Adipose tissue (tissue), 3 donors: ENCODE results near the gene C11orf58. TPM values are rescaled to one million over a fixed set of nuclear protein-coding genes. Genes with fewer than 3 reads are reported as not detected.

Experiments
- H3K27ac ChIP-seq: one replicate; pipeline ENCODE4 v1.5.1; 2013; ENCODE audit warnings: low read depth, low read length
- WGBS, 3 donors: extraction: QIAGEN DNeasy Blood & Tissue Kit; methylation state at CpG; one replicate each; pipeline ENCODE4 v1.1.7; 2013; 5-methylcytosine and 5-hydroxymethylcytosine counted together
- polyA plus RNA-seq, 3 donors: library from polyadenylated mRNA; stranded (reverse); fragments of 200-250 nt; gene quantifications; one replicate each; pipeline ENCODE4 v1.2.3, GENCODE V29; 2013
- donor health status: healthy with polysubstance abuse.
- donor health status: Bipolar disorder and iron deficiency.
- donor health status: healthy.

Gene C11orf58
- polyA plus RNA-seq = 100 to 1,000 TPM in 2 of 3 donors, 10 to 100 TPM in 1; 70.1 to 147 (median 105) TPM

- WGBS, 3 donors = 1% methylated on average over 47 of the region's 47 CpGs
- H3K27ac ChIP-seq = peak within 1 kb of the TSS; percentile 28
Measured at GRCh38 chr11:16738193-16738946, at the start of gene C11orf58. Gene C11orf58 (plus strand): TSS chr11:16738647. CDS start chr11:16738779, 132 bp downstream.

DNA sequence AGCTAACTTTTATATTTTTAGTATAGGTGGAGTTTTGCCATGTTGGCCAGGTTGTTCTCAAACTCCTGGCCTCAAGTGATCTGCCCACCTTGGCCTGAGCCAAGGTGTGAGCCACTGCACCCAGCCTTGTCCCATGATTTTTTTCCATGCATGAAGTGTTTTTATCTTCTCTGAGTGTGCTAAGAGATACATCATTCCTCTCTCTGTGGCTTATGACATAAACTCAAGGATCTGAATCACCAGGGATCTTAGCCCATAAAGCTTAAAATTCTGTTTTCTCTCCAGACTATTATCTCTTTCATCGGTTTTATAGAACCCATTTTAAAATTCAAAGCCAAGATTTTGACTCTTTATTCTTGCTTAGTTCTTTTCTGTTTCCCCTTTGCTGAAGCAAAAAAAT lies 48.4 kb upstream of the C11orf58 start:
- H3K27ac ChIP-seq = no peak overlapping the region
- 82 to 85% (median 84%) methylated on average over 1 of the region's 1 CpG for WGBS, 3 donors

DNA sequence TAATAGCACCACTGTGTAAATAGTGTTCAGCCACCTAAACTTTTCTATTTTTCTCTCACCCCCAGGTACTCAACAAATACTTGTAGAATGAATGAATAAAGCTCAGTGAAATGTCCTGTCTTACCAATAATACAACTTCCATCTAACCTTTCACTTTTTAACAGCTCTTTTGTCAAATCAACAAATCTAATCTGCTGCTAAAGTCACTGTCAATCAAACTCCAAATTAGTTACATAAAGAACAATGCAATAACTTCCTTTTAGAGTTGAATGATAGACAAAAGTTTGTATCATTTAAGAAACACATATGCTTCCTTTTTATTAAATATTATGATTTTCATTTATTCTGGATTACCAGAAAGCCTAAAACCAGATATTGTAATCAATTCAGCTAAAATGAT lies 34.7 kb upstream of the C11orf58 start:
- H3K27ac ChIP-seq = no peak overlapping the region

DNA sequence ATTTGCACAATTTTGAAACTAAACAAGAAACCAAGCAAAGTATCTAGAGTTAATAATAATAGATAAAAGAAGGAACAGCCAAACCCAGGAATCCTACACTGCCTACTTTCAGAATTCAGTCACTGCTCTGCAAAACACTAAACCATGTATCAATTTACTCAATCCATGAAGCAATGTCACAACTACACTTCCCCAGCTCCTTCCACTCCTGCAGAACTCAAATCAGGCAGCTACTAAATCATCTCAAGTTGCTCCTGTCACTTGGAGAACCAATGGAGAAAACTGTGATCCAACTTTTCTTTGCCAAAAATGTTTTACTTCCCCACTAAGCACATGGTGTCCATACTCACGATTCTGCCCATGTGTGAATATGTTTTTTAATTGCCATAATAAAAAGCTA lies 24.9 kb upstream of the C11orf58 start:
- no peak overlapping the region for H3K27ac ChIP-seq
- WGBS, 3 donors = 25 to 78% (median 35%) methylated on average over 1 of the region's 1 CpG

DNA sequence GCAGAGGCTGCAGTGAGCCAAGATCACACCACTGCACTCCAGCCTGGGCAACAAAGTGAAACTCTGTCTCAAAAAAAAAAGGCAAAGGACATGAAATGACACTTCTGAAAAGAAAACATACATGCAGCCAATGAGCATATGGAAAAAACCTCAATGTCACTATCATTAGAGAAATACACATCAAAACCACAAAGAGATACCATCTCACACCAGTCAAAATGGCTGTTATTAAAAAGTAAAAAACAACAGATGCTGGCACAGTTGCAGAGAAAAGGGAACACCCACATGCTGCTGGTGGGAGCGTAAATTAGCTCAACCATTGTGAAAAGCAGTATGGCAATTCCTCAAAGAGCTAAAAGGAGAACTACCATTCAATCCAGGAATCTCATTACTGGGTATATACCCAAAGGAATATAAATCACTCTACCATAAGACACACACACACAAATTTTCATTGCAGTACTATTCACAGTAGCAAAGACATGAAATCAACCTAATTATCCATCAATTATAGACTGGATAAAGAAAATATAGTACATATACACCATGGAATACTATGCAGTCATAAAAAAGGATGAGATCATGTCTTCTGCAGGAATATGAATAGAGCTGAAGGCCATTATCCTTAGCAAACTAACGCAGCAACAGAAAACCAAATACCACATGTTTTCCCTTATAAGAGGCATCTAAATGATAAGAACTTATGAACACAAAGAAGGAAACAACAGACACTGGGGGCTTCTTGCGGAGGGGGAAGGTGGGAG lies 15.7 kb upstream of the C11orf58 start:
- H3K27ac ChIP-seq = no peak overlapping the region
- 62 to 93% (median 75%) methylated on average over 3 of the region's 3 CpGs for WGBS, 3 donors

- WGBS, 3 donors = 83 to 97% (median 92%) methylated on average over 3 of the region's 3 CpGs
- no peak overlapping the region for H3K27ac ChIP-seq
Measured at GRCh38 chr11:16727806-16728205, 10.6 kb upstream of the C11orf58 start.

GRCh38 chr11:16737818-16738192 lies 642 bp upstream of the C11orf58 start:
- peak overlapping the region; percentile 28 for H3K27ac ChIP-seq
- 0 to 2% (median 0%) methylated on average over 6 of the region's 6 CpGs for WGBS, 3 donors

DNA sequence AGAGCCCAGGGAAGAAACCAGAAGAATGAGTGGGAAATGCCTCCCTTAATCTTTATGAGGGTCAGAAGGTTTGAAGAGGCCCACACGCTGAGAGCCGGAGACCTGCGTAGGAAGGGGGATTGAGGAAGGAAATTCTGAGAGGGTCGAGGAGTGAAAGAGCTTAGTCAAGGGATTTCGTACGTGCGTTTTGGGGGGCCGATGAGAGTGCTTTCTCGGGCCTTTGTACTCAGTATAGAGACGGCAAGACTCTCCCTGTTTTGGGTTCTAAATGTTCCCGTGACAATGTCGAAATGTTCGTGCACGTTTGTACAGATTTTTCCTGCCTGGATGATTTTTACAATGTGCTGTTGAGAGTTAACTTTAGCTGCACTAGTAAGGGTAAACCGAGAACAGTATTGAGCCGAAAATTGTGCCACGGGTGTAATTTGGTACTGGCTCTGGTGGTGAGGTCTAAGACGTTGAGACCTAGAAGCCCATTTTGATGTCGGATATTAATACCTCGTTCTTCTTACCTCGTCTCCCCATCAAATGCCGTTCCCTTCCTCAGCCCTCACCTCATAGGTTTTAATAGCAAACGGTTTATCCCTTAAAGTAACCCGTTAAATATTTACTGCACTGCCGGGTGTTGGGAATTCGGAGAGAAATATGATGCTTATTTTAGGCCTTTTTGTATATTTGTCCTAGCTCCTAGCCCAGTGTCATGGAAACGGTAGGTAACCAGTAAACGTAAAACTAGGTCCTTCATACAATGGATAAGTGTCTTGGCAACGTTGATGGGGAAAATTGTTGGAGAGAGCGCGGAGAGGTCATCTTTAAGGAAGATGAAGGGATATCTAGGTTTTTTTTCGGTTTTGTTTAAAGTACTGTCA lies 734 bp downstream of the C11orf58 start:
- H3K27ac ChIP-seq = peak overlapping the region; percentile 21
- WGBS, 3 donors = 2 to 4% (median 4%) methylated on average over 32 of the region's 32 CpGs

GRCh38 chr11:16741473-16741872 lies 3.0 kb downstream of the C11orf58 start:
- WGBS, 3 donors = 56 to 79% (median 76%) methylated on average over 4 of the region's 4 CpGs
- no peak overlapping the region for H3K27ac ChIP-seq

GRCh38 chr11:16743478-16743877 lies 5.0 kb downstream of the C11orf58 start:
- whole genome bisulfite sequencing, 3 donors = 71 to 90% (median 89%) methylated on average over 4 of the region's 4 CpGs

GRCh38 chr11:16744128-16744725 lies 5.8 kb downstream of the C11orf58 start:
- 89 to 93% (median 92%) methylated on average over 5 of the region's 5 CpGs for WGBS, 3 donors
- H3K27ac ChIP-seq = no peak overlapping the region

More at GRCh38 chr11:16743478-16743877, 5.0 kb downstream of the C11orf58 start:
- no peak overlapping the region for H3K27ac ChIP-seq

DNA sequence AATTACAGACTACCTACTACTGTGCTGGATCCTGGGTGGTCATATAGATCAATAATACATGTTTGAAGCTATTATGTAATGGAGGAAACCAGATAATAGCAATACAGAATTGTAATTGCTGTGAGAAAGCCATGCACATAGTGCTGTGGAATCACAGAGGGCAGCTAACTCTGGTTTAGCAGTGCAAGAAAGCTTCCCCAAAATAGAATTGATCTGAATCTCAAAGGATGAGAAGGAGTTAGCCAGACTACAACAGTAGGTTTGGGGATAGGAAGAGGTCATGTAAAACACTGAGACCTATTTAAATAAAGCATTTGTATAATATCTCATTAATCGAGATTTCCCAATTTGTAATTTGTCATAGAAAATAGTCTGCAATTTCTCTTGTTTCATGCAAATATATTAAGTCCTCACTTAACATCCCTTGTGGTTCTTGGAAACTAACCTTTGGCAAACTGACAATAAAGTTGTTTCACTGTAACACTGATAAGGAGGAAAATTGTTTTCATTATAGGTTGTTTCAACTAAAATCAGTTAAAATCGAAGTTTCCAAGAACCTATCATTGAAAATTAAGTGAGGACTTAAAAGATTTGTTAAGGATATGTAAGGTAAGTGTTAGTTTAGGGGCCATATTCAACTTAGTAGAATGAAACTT lies 7.6 kb downstream of the C11orf58 start:
- H3K27ac ChIP-seq = no peak overlapping the region
- WGBS, 3 donors = 78 to 89% (median 83%) methylated on average over 2 of the region's 2 CpGs

GRCh38 chr11:16749092-16749491 lies 10.6 kb downstream of the C11orf58 start:
- 95 to 100% (median 97%) methylated on average over 1 of the region's 1 CpG for WGBS, 3 donors
- H3K27ac ChIP-seq = no peak overlapping the region

DNA sequence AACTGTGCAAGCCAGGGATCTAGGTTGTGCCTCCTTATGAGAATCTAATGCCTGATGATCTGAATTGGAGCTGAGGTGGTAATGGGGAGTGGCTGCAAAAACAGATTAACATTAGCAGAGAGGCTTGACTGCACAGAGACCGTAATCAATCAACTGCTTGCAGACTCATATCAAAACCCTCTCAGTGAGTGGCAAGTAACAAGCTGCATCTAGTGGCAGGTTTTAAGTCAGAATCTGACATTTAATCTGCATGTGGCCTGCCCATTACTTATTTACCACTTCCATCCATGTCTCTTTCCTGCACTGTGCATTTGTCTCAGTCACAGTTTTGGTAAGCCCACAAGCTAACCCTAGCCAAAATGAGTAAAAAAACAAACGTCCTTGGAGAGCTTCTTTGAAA lies 11.2 kb downstream of the C11orf58 start:
- WGBS, 3 donors = 66 to 76% (median 72%) methylated on average over 2 of the region's 2 CpGs
- H3K27ac ChIP-seq = no peak overlapping the region

GRCh38 chr11:16750417-16750816 lies 12.0 kb downstream of the C11orf58 start:
- H3K27ac ChIP-seq = no peak overlapping the region
- WGBS, 3 donors = 0 to 92% (median 57%) methylated on average over 1 of the region's 1 CpG

DNA sequence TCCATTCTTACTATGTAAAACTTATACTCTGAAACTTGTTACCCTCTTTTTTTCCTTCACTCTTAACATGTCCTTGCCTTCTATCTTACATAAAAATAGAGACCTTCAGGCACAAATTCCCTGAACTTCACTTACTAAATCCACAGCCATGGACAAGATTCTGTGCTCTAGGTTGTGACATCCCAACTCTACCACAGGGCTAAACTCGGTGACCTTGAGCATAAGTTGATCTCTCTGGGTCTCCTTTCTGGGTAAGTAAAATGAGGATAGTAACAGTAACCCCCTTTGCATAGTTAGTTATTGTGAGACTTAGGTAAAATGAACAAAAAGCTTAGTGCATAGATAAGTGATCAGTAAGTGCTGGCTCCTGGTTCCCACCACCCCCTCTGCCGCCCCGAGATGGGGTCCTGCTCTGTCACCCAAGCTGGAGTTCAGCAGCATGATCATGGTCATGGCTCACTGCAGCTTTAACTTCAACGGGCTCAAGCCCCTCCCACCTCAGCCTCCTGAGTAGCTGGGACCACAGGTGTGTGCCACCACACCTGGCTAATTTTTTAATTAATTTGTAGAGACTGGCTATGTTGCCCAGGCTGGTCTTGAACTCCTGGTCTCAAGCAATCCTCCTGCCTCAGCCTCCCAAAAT lies 20.1 kb downstream of the C11orf58 start:
- H3K27ac ChIP-seq = no peak overlapping the region
- 92 to 96% (median 93%) methylated on average over 4 of the region's 4 CpGs for WGBS, 3 donors

- 57 to 75% (median 65%) methylated on average over 8 of the region's 8 CpGs for WGBS, 3 donors
- H3K27ac ChIP-seq = no peak overlapping the region
Measured at GRCh38 chr11:16759857-16760508, 21.5 kb downstream of the C11orf58 start.
